Astrocyte (in vitro differentiated cells and primary cell): ENCODE measurements around the gene SMIM9. TPM values are rescaled to one million over a fixed set of nuclear protein-coding genes. Genes with fewer than 3 reads are reported as not detected.

Source experiments
- DNase-seq: peaks from one replicate; pipeline ENCODE4 v3.0.0-alpha.2; 2010; ENCODE audit warnings: low read depth
- FAIRE-seq: peaks from 2 replicates; lab custom pipeline; 2011; peaks lifted over from hg19 to GRCh38; lab: Jason Lieb, UNC
- H2AFZ ChIP-seq: 2 replicates; pipeline ENCODE4 v1.6.0; 2012; ENCODE audit warnings: low read depth, low read length, inconsistent platforms
- H3K27ac ChIP-seq: 2 replicates; pipeline ENCODE4 v1.5.1; 2011; ENCODE audit warnings: low read depth, low read length, inconsistent platforms
- H3K27me3 ChIP-seq: 2 replicates; pipeline ENCODE4 v1.6.0; 2011; ENCODE audit warnings: low read length, inconsistent platforms; ENCODE audit not compliant: insufficient read depth
- H3K36me3 ChIP-seq: 2 replicates; pipeline ENCODE4 v1.5.1; 2011; ENCODE audit warnings: low read length, inconsistent platforms; ENCODE audit not compliant: insufficient read depth
- H3K4me1 ChIP-seq: 2 replicates; pipeline ENCODE4 v1.5.1; 2011; ENCODE audit warnings: low read length, inconsistent platforms; ENCODE audit not compliant: insufficient read depth
- H3K4me2 ChIP-seq: 2 replicates; pipeline ENCODE4 v1.6.0; 2012; ENCODE audit warnings: low read length, inconsistent platforms
- H3K4me3 ChIP-seq: 2 replicates; pipeline ENCODE4 v1.5.1; 2011; ENCODE audit warnings: low read depth, mild to moderate bottlenecking, low read length, inconsistent platforms; ENCODE audit not compliant: insufficient read depth
- H3K79me2 ChIP-seq: 2 replicates; pipeline ENCODE4 v1.6.0; 2012; ENCODE audit warnings: mild to moderate bottlenecking, low read length, inconsistent platforms; ENCODE audit not compliant: insufficient read depth
- H3K9ac ChIP-seq: 2 replicates; pipeline ENCODE4 v1.6.0; 2012; ENCODE audit warnings: mild to moderate bottlenecking, low read length, inconsistent platforms
- H3K9me3 ChIP-seq: 2 replicates; pipeline ENCODE4 v1.5.1; 2012; ENCODE audit warnings: low read depth, mild to moderate bottlenecking, low read length, inconsistent platforms; ENCODE audit not compliant: insufficient read depth
- H4K20me1 ChIP-seq: 2 replicates; pipeline ENCODE4 v1.6.0; 2012; ENCODE audit warnings: low read length, inconsistent platforms; ENCODE audit not compliant: insufficient read depth
- H3K27ac Mint-ChIP-seq: one replicate; pipeline ENCODE4 v1.8.0; 2021; ENCODE audit warnings: mild to moderate bottlenecking, mixed read lengths; ENCODE audit not compliant: unreplicated experiment
- H3K27me3 Mint-ChIP-seq: one replicate; pipeline ENCODE4 v1.8.0; 2021; ENCODE audit warnings: low read depth, mixed read lengths; ENCODE audit not compliant: unreplicated experiment
- H3K36me3 Mint-ChIP-seq: one replicate; pipeline ENCODE4 v1.8.0; 2021; ENCODE audit warnings: low read depth, mixed read lengths; ENCODE audit not compliant: unreplicated experiment
- H3K4me1 Mint-ChIP-seq: one replicate; pipeline ENCODE4 v1.8.0; 2021; ENCODE audit warnings: low read depth, mixed read lengths; ENCODE audit not compliant: unreplicated experiment
- H3K4me3 Mint-ChIP-seq: one replicate; pipeline ENCODE4 v1.8.0; 2021; ENCODE audit warnings: mild to moderate bottlenecking, moderate library complexity, mixed read lengths; ENCODE audit not compliant: unreplicated experiment
- H3K9me3 Mint-ChIP-seq: one replicate; pipeline ENCODE4 v1.8.0; 2021; ENCODE audit warnings: mild to moderate bottlenecking, mixed read lengths; ENCODE audit not compliant: unreplicated experiment
- CTCF ChIP-seq: IDR thresholded peaks from 2 replicates; pipeline ENCODE4 v1.5.1; 2011; ENCODE audit warnings: low read depth, mild to moderate bottlenecking, inconsistent platforms, low read length, moderate library complexity; ENCODE audit not compliant: insufficient read depth
- EZH2 ChIP-seq: IDR thresholded peaks from 2 replicates; pipeline ENCODE4 v1.6.1; 2012; ENCODE audit warnings: mild to moderate bottlenecking, low read length, inconsistent platforms; ENCODE audit not compliant: insufficient read depth
- total RNA-seq: library from RNA; stranded (reverse); gene quantifications from 2 replicates; pipeline ENCODE4 v1.2.1, GENCODE V29; 2021

The SMIM9 gene
- total RNA-seq, 1 donor from 2014 or later, result not detected

GRCh38 chrX:154793084-154793795 is 41.2 kb downstream of the SMIM9 start:
- no peaks in the 10 kb centered on the region for H3K27me3 Mint-ChIP-seq
- DNase-seq (no peak), FAIRE-seq (no peak)
- H3K4me3 ChIP-seq, result no peak overlapping the region
- H2AFZ ChIP-seq, result no peak overlapping the region
- peaks cover 7% of the 10 kb centered on the region for H3K4me1 Mint-ChIP-seq
- H3K27ac Mint-ChIP-seq, result no peak overlapping the region
- H4K20me1 ChIP-seq, result no peaks in the 10 kb centered on the region
- no peaks in the 10 kb centered on the region for H3K36me3 ChIP-seq
- no peaks in the 10 kb centered on the region for H3K79me2 ChIP-seq
- H3K27ac ChIP-seq, result no peak overlapping the region
- H3K4me1 ChIP-seq, result peaks cover 4% of the 10 kb centered on the region
- no peaks in the 10 kb centered on the region for H3K36me3 Mint-ChIP-seq
- H3K4me2 ChIP-seq, result no peak overlapping the region
- no peak overlapping the region for H3K4me3 Mint-ChIP-seq
- no peaks in the 10 kb centered on the region for H3K9me3 ChIP-seq
- H3K27me3 ChIP-seq, result no peaks in the 10 kb centered on the region
- TF ChIP-seq CTCF (no peak), EZH2 (no peak)
- H3K9me3 Mint-ChIP-seq, result peaks cover 3% of the 10 kb centered on the region
- no peak overlapping the region for H3K9ac ChIP-seq

DNA sequence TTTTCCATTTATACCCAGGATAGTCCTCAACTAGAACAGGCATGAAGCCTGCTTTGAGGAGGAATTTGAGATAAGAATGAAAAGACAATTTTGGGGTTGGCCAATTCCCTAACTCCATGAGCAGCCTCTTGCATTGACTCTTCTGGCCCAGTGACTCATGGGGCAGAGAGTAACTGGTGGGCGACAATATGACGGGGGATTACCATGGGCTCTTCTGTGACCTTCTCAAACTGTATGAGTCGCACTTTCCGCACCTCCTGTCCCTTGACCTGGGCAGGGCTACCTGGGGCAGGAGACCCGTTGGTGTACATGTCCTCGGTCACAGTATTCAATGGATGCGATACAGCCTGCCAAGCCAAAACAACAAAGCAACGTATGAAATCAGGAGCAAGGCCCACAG is 42.5 kb downstream of the SMIM9 start:
- no peaks in the 10 kb centered on the region for H3K36me3 Mint-ChIP-seq
- FAIRE-seq, result no peak
- Histone ChIP-seq H3K4me1 (no peaks in the 10 kb centered on the region), H3K9ac (no peak overlapping the region), H3K36me3 (no peaks in the 10 kb centered on the region), H3K4me2 (no peak overlapping the region), H2AFZ (no peak overlapping the region), H3K4me3 (no peak overlapping the region), H3K79me2 (no peaks in the 10 kb centered on the region), H3K27ac (no peak overlapping the region), H4K20me1 (no peaks in the 10 kb centered on the region), H3K9me3 (no peaks in the 10 kb centered on the region), H3K27me3 (no peaks in the 10 kb centered on the region)
- no peak overlapping the region for H3K4me3 Mint-ChIP-seq
- TF ChIP-seq CTCF, result no peak
- TF ChIP-seq EZH2, result no peak
- no peak for DNase-seq
- H3K27ac Mint-ChIP-seq, result no peak overlapping the region
- H3K9me3 Mint-ChIP-seq, result peaks cover 3% of the 10 kb centered on the region
- H3K4me1 Mint-ChIP-seq, result peaks cover 4% of the 10 kb centered on the region
- no peaks in the 10 kb centered on the region for H3K27me3 Mint-ChIP-seq

- H3K9ac ChIP-seq, result no peak overlapping the region
- H2AFZ ChIP-seq, result no peak overlapping the region
- no peak overlapping the region for H3K27ac ChIP-seq
- no peaks in the 10 kb centered on the region for H3K27me3 ChIP-seq
- no peak overlapping the region for H3K4me3 ChIP-seq
- no peaks in the 10 kb centered on the region for H4K20me1 ChIP-seq
- FAIRE-seq (no peak), DNase-seq (no peak)
- H3K9me3 ChIP-seq, result no peaks in the 10 kb centered on the region
- Mint-ChIP-seq H3K4me3 (no peak overlapping the region), H3K27me3 (no peaks in the 10 kb centered on the region), H3K36me3 (no peaks in the 10 kb centered on the region), H3K27ac (no peak overlapping the region), H3K9me3 (peaks cover 3% of the 10 kb centered on the region), H3K4me1 (no peaks in the 10 kb centered on the region)
- H3K79me2 ChIP-seq, result no peaks in the 10 kb centered on the region
- H3K36me3 ChIP-seq, result no peaks in the 10 kb centered on the region
- no peak for TF ChIP-seq CTCF
- TF ChIP-seq EZH2, result no peak
- no peak overlapping the region for H3K4me2 ChIP-seq
- no peaks in the 10 kb centered on the region for H3K4me1 ChIP-seq
Observed at GRCh38 chrX:154791467-154791866, 43.0 kb downstream of the SMIM9 start.
